Panc1 (cell line): Measurements from ENCODE around the gene ITGB3.
"Not testable (repeated sequence)": the region's sequence is repeated elsewhere in the genome, so short reads cannot be mapped to it uniquely, and the experiment has no call there.

Experiments used
- POLR2AphosphoS5 ChIP-seq: IDR thresholded peaks from 2 replicates; pipeline ENCODE4 v1.6.1; 2012; ENCODE audit warnings: mild to moderate bottlenecking, low read depth, low read length, moderate library complexity
- REST ChIP-seq, 2 experiments: IDR thresholded peaks; 2 replicates each; pipeline ENCODE4 v1.6.1; 2011 to 2012; ENCODE audit warnings: low read depth in 2 of 2, control low read depth in 1 of 2, low read length in 1 of 2, mild to moderate bottlenecking in 1 of 2, moderate library complexity in 1 of 2; ENCODE audit not compliant: insufficient read depth in 1 of 2
- SIN3A ChIP-seq: IDR thresholded peaks from 2 replicates; pipeline ENCODE4 v1.6.1; 2012; ENCODE audit warnings: low read depth, mild to moderate bottlenecking, low read length, moderate library complexity, borderline replicate concordance; ENCODE audit not compliant: insufficient read depth
- TF ChIP-seq, protein P1 (sequence below): fragments of 450-650 bp; IDR thresholded peaks from 2 replicates; pipeline ENCODE4 v1.5.1; 2017; ENCODE audit warnings: mild to moderate bottlenecking

GRCh38 chr17:47224077-47224476 lies 29.6 kb upstream of the ITGB3 start:
- TF ChIP-seq, protein P1, sequence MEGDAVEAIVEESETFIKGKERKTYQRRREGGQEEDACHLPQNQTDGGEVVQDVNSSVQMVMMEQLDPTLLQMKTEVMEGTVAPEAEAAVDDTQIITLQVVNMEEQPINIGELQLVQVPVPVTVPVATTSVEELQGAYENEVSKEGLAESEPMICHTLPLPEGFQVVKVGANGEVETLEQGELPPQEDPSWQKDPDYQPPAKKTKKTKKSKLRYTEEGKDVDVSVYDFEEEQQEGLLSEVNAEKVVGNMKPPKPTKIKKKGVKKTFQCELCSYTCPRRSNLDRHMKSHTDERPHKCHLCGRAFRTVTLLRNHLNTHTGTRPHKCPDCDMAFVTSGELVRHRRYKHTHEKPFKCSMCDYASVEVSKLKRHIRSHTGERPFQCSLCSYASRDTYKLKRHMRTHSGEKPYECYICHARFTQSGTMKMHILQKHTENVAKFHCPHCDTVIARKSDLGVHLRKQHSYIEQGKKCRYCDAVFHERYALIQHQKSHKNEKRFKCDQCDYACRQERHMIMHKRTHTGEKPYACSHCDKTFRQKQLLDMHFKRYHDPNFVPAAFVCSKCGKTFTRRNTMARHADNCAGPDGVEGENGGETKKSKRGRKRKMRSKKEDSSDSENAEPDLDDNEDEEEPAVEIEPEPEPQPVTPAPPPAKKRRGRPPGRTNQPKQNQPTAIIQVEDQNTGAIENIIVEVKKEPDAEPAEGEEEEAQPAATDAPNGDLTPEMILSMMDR, result not testable (repeated sequence)
- not testable (repeated sequence) for TF ChIP-seq POLR2AphosphoS5; REST (IDR thresholded peaks at IDR 0.05; ENCODE audit: insufficient read depth in 1 of 2, low read depth in 2 of 2, low read length in 1 of 2); SIN3A
